Measurements from ENCODE around the gene SUSD2. TPM values are rescaled to one million over a fixed set of nuclear protein-coding genes. Genes with fewer than 3 reads are reported as not detected.
"Not testable (repeated sequence)": the region's sequence is repeated elsewhere in the genome, so short reads cannot be mapped to it uniquely, and the experiment has no call there.

Gene SUSD2
- polyA plus RNA-seq, 3 donors = 0.77 to 9.3 (median 6.3) TPM

- no peak overlapping the region for H3K27ac ChIP-seq (ENCODE audit: low read depth, low read length)
- WGBS, 3 donors = 94 to 95% (median 95%) methylated on average over 26 of the region's 26 CpGs
Observed at GRCh38 chr22:24201681-24202614, 20.7 kb downstream of the SUSD2 start.

- not testable (repeated sequence) for H3K27ac ChIP-seq (ENCODE audit: low read depth, low read length)
- 67 to 92% (median 89%) methylated on average over 5 of the region's 5 CpGs for WGBS, 3 donors
Observed at GRCh38 chr22:24203856-24204255, 22.6 kb downstream of the SUSD2 start.

GRCh38 chr22:24205438-24206195 lies 24.3 kb downstream of the SUSD2 start:
- 87 to 92% (median 91%) methylated on average over 8 of the region's 8 CpGs for WGBS, 3 donors
- no peak overlapping the region for H3K27ac ChIP-seq (ENCODE audit: low read depth, low read length)

DNA sequence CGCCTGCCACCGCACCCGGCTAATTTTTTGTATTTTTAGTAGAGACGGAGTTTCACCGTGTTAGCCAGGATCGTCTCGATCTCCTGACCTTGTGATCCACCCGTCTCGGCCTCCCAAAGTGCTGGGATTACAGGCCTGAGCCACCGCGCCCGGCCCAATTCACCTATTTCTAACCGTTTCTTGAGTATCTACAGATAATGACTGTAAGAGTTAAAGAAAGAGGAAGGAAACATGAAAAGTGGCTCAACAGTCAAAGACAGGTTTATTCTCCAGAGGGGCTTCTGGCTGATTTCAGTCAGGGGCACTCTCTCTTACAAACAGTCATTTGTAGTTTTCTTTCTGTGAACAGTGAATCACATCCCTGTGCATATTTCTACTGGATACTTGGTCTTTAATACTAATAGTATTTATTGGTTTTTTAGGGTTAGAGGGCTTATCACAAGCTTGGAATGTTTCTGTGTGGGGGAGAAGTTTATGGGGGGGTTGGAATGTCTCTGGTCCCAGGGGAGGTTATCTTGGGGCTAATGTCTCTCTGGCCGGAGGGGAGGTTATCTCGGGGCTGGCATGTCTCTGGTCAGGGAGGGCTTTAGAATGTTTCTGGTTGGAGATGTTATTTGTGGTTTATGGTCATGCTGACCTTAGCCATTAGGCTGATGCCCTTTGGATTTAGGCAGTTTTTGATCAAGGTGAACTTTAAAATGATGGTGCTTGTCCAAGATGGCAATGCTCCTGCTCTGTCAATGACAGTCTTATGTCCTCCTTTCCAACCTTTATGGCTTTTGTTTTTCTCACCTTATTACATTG lies 25.4 kb downstream of the SUSD2 start:
- not testable (repeated sequence) for H3K27ac ChIP-seq (ENCODE audit: low read depth, low read length)
- WGBS, 3 donors = 56 to 88% (median 74%) methylated on average over 15 of the region's 15 CpGs

DNA sequence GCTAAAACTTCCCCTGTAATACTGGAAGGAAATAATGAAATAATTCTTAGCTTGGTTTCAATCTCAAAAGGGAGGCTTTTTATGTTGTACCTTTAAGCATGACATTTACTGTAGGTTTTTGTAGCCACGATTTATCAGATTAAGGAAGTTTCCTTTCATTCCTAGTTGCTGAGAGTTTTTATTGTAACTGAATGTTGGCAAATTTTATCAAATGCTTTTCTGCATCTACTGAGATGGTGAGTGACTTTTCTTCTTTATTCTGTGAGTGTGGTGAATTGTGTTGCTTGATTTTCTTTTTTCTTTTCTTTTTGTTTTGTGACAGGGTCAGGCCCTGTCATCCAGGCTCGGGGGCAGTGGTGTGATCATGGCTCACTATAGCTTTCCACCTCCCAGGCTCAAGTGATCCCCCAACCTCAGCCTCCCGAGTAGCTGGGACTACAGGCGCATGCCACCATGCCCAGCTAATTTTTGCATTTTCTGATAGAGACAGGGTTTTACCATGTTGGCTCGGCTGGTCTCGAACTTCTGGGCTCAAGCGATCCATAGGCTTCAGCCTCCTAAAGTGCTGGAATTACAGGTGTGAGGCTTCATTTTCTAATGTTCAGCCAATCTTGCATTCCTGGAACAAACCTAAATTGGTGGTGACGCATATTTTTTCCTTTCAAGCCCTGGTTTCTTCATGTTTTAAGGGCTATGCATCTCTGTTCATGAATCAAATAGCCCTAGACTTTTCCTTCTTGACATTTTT lies 26.2 kb downstream of the SUSD2 start:
- WGBS, 3 donors = 49 to 77% (median 50%) methylated on average over 8 of the region's 8 CpGs
- H3K27ac ChIP-seq (ENCODE audit: low read depth, low read length) = peak overlapping the region; percentile 62

DNA sequence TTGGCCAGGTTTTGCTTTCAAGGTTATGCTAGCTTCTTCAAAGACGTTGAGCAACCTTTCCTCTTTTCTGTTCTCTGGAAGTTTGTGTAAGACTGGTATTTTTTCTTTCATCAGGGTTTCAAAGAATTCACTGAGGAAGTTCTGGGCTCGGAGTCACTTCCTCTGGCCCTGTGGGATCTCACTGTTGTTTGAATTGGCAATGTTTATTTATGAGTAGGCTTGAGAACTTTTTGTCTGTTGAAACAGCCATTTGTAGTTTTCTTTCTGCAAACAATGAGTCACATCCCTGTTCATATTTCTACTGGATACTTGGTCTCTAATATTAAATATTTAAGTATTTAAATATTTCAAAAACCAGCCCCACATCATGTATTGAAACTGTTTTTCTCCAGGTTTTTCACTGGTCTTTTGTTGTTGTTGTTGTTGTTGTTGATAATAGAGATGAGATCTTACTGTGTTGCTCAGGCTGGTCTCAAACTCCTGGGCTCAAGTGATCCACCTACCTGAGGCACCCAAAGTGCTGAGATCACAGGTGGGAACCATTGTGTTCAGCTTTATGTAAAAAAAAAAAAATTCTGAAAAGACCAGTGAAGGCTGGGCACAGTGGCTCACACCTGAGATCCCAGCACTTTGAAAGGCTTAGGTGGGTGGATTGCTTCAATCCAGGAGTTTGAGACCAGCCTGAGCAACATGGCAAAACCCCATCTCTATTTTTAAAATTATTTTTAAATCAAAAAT lies 26.9 kb downstream of the SUSD2 start:
- WGBS, 3 donors = 1 to 2% (median 1%) methylated on average over 2 of the region's 2 CpGs
- peak overlapping the region; percentile 81 for H3K27ac ChIP-seq (ENCODE audit: low read depth, low read length)

GRCh38 chr22:24209016-24209415 lies 27.7 kb downstream of the SUSD2 start:
- WGBS, 3 donors = 82 to 88% (median 85%) methylated on average over 3 of the region's 3 CpGs
- H3K27ac ChIP-seq (ENCODE audit: low read depth, low read length) = no peak overlapping the region

DNA sequence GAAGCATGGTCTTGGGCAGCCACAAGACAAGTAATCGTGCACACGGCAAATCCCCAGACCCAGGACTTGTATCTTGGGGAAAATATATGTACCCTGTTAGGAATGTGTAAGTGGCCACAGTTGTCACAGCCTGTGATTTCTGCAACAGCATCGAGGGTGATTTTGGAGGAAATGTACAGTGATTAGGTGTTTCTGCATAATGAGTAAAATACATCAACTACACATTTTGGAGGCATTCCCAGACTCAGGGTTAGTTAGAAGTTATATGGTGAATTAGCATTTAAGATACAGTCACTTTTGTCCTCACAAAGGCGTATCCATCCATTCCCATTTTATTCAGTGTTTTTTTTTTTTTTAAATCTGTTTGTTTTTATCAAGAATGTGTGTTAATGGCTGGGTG lies 28.4 kb downstream of the SUSD2 start:
- 69 to 89% (median 74%) methylated on average over 4 of the region's 4 CpGs for WGBS, 3 donors
- H3K27ac ChIP-seq (ENCODE audit: low read depth, low read length) = no peak overlapping the region

DNA sequence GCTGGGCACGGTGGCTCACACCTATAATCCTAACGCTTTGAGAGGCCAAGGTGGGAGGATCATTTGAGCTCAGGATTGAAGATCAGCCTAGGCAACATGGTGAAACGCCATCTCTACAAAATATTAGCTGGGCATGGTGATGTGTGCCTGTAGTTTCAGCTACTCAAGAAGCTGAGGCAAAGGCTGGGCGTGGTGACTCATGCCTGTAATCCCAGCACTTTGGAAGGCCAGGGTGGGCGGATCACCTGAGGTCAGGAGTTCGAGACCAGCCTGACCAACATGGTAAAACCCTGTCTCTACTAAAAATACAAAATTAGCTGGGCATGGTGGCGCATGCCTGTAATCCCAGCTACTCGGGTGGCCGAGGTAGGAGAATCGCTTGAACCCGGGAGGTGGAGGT lies 29.1 kb downstream of the SUSD2 start:
- 94 to 95% (median 94%) methylated on average over 11 of the region's 11 CpGs for WGBS, 3 donors
- H3K27ac ChIP-seq (ENCODE audit: low read depth, low read length) = not testable (repeated sequence)

DNA sequence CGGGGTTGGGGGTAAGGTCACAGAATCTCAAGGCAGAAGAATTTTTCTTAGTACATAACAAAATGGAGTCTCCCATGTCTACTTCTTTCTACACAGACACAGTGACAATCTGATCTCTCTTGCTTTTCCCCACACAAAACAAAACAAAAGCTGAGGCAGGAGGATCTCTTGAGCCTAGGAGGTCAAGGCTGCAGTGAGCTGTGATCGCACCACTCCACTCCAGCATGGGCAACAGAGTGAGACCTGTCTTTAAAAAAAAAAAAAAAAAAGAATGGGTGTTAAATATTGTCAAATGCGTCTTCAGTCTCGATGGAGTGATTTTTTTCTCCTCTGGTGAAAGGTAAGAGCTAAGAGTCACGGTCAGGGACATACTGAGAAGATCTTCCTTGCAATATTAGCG lies 30.4 kb downstream of the SUSD2 start:
- 80 to 91% (median 89%) methylated on average over 5 of the region's 6 CpGs for WGBS, 3 donors

GRCh38 chr22:24213111-24213510 lies 31.8 kb downstream of the SUSD2 start:
- WGBS, 3 donors = 97 to 98% (median 98%) methylated on average over 9 of the region's 9 CpGs
- H3K27ac ChIP-seq (ENCODE audit: low read depth, low read length) = not testable (repeated sequence)

More for the DNA sequence above, 30.4 kb downstream of the SUSD2 start:
- not testable (repeated sequence) for H3K27ac ChIP-seq (ENCODE audit: low read depth, low read length)

- WGBS, 3 donors = 75 to 84% (median 80%) methylated on average over 12 of the region's 12 CpGs
- H3K27ac ChIP-seq (ENCODE audit: low read depth, low read length) = no peak overlapping the region
Observed at GRCh38 chr22:24214467-24215285, 33.4 kb downstream of the SUSD2 start.

- H3K27ac ChIP-seq (ENCODE audit: low read depth, low read length) = no peak overlapping the region
- 91 to 94% (median 94%) methylated on average over 12 of the region's 12 CpGs for WGBS, 3 donors
Observed at GRCh38 chr22:24216541-24217209, 35.4 kb downstream of the SUSD2 start.

DNA sequence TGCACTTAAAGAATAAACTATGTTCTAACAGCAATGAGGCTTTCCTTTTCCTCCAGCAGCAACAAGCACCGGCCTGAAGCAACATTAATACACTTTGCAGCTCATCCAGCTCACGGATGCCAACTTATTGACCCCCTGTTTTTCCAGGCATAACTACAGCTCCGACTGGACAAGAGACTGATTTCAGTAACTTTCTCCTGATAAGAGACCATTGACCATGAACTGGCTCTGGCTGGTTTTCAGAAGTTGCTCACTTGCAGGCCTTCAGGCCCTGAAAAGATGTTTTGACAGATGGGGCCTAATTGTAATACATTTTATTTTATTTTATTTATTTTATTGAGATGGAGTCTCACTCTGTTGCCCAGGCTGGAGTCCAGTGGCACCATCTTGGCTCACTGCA lies 36.1 kb downstream of the SUSD2 start:
- WGBS, 3 donors = 55 to 86% (median 84%) methylated on average over 3 of the region's 3 CpGs
- no peak overlapping the region for H3K27ac ChIP-seq (ENCODE audit: low read depth, low read length)

- 90 to 91% (median 90%) methylated on average over 7 to 9 of the region's 9 CpGs for WGBS, 3 donors
- no peak overlapping the region for H3K27ac ChIP-seq (ENCODE audit: low read depth, low read length)
Observed at GRCh38 chr22:24219750-24220149, 38.5 kb downstream of the SUSD2 start.

GRCh38 chr22:24224468-24224867 lies 43.2 kb downstream of the SUSD2 start:
- no peak overlapping the region for H3K27ac ChIP-seq (ENCODE audit: low read depth, low read length)
- WGBS, 3 donors = 97 to 100% (median 100%) methylated on average over 1 of the region's 1 CpG

All from adipose tissue (tissue), 3 donors.